Psoas muscle (tissue), 8 donors: ENCODE measurements around the gene USP14. TPM values are rescaled to one million over a fixed set of nuclear protein-coding genes. Genes with fewer than 3 reads are reported as not detected.
"Not testable (repeated sequence)": the region's sequence is repeated elsewhere in the genome, so short reads cannot be mapped to it uniquely, and the experiment has no call there.

Source experiments
- ATAC-seq, 4 donors: fragments of 200-7000 bp; cut with Tn5 transposase; one replicate each; pipeline ENCODE4 v1.9.1; 2020; ENCODE audit warnings: moderate library complexity in 3 of 4, mild to moderate bottlenecking in 2 of 4
- DNase-seq, 2 donors: peaks; one replicate each; pipeline ENCODE4 v3.0.0-alpha.2; 2020
- H3K27ac ChIP-seq: fragments of 200-600 bp; one replicate; pipeline ENCODE4 v1.8.0; 2022
- H3K27me3 ChIP-seq, 3 donors: fragments of 200-600 bp in 1 of 3; one replicate each; pipeline versions ENCODE4 v1.6.1 to v1.8.0; 2013 to 2022; ENCODE audit warnings: low read length in 2 of 3, mild to moderate bottlenecking in 2 of 3, moderate library complexity in 1 of 3; ENCODE audit not compliant: insufficient read depth in 3 of 3
- H3K36me3 ChIP-seq, 2 donors: fragments of 200-600 bp in 1 of 2; one replicate each; pipeline versions ENCODE4 v1.6.1 to v1.8.0; 2013 to 2022; ENCODE audit warnings: low read depth in 1 of 2, mild to moderate bottlenecking in 1 of 2, moderate library complexity in 1 of 2; ENCODE audit not compliant: insufficient read depth in 1 of 2
- H3K4me1 ChIP-seq: fragments of 200-600 bp; one replicate; pipeline ENCODE4 v1.8.0; 2022
- H3K4me3 ChIP-seq: fragments of 200-600 bp; one replicate; pipeline ENCODE4 v1.8.0; 2022; ENCODE audit warnings: mild to moderate bottlenecking
- H3K9me3 ChIP-seq: fragments of 200-600 bp; one replicate; pipeline ENCODE4 v1.8.0; 2022
- CTCF ChIP-seq: fragments of 200-600 bp; IDR thresholded peaks from one replicate; pipeline ENCODE4 v1.8.0; 2022; ENCODE audit warnings: antibody characterized with exemption
- WGBS, 3 donors: extraction: QIAGEN DNeasy Blood & Tissue Kit; methylation state at CpG; one replicate each; pipeline versions ENCODE4 v1.1.6 to v1.1.7; 2013; 5-methylcytosine and 5-hydroxymethylcytosine counted together
- intact Hi-C, 2 donors: fragments of 100-400 bp; cut with DNase I; formaldehyde crosslinking; loops; one replicate each; pipeline versions ENCODE4 v1.11.0 to v1.14.2; 2022
- polyA plus RNA-seq, 3 donors: library from polyadenylated mRNA; stranded (reverse); fragments of 200-250 nt; gene quantifications; one replicate each; pipeline ENCODE4 v1.2.3, GENCODE V29; 2013
- total RNA-seq, 4 donors: library from RNA; stranded (reverse); fragmentation: NEBNext Ultra II Directional in 2 of 4; extraction: Animal tissue kit (Norgen Biotek cat#: 25700) in 2 of 4; gene quantifications; one replicate each; pipeline versions ENCODE4 v1.2.1 to v1.2.4, GENCODE V29; 2021 to 2023
- donor health status: healthy with polysubstance abuse.
- donor health status: DM: no; HTN: no; CAD: no; lungs with moderate emphysema.
- donor health status: Bipolar disorder and iron deficiency.
- donor health status: healthy.
- donor health status: DM: yes; HTN: yes; CAD: no.
- donor health status: DM: no; HTN: no; CAD: no.
- donor health status: DM: no; HTN: no; CAD: no.
- donor health status: DM: yes; HTN: yes; CAD: no.

The USP14 gene
- total and polyA plus RNA-seq, 7 donors, result 40.7 to 166 (median 73.5) TPM

GRCh38 chr18:137327-137726 is 21.0 kb upstream of the USP14 start:
- Histone ChIP-seq H3K27ac (no peak overlapping the region), H3K4me1 (no peaks in the 10 kb centered on the region), H3K4me3 (no peak overlapping the region), H3K9me3 (no peaks in the 10 kb centered on the region), H3K27me3 (no peaks in the 10 kb centered on the region), H3K36me3 (no peaks in the 10 kb centered on the region)
- ATAC-seq (no peak), DNase-seq (no peak)
- no peak for TF ChIP-seq CTCF
- WGBS, 3 donors, result 72 to 73% (median 73%) methylated on average over 5 of the region's 5 CpGs
- intact Hi-C loops, result no loop called here

GRCh38 chr18:140670-141266 is 17.6 kb upstream of the USP14 start:
- H3K27me3 ChIP-seq, result no peaks in the 10 kb centered on the region
- TF ChIP-seq CTCF, result no peak
- H3K9me3 ChIP-seq, result no peaks in the 10 kb centered on the region
- H3K36me3 ChIP-seq, result no peaks in the 10 kb centered on the region
- no peak overlapping the region for H3K27ac ChIP-seq
- intact Hi-C loops, result no loop called here
- ATAC-seq, result no peak
- H3K4me1 ChIP-seq, result no peaks in the 10 kb centered on the region
- no peak overlapping the region for H3K4me3 ChIP-seq
- DNase-seq, result no peak
- 76 to 82% (median 80%) methylated on average over 7 of the region's 7 CpGs for WGBS, 3 donors

GRCh38 chr18:142624-143296 is 15.6 kb upstream of the USP14 start:
- H3K36me3 ChIP-seq, ATAC-seq, DNase-seq, H3K4me1 ChIP-seq, H3K9me3 ChIP-seq, intact Hi-C loops, H3K4me3 ChIP-seq, H3K27ac ChIP-seq, H3K27me3 ChIP-seq: not testable (repeated sequence)
- WGBS, 3 donors, result 78 to 84% (median 78%) methylated on average over 7 of the region's 7 CpGs

- no peak overlapping the region for H3K4me3 ChIP-seq
- H3K4me1 ChIP-seq, result no peaks in the 10 kb centered on the region
- DNase-seq (no peak), ATAC-seq (no peak)
- H3K27ac ChIP-seq, result no peak overlapping the region
- no peaks in the 10 kb centered on the region for H3K36me3 ChIP-seq
- no peak for TF ChIP-seq CTCF
- WGBS, 3 donors, result 77 to 81% (median 79%) methylated on average over 6 of the region's 6 CpGs
- no peaks in the 10 kb centered on the region for H3K9me3 ChIP-seq
- intact Hi-C loops, result no loop called here
- peaks cover 0 to 9% (median 0%) of the 10 kb centered on the region in 3 donors for H3K27me3 ChIP-seq
Measured at GRCh38 chr18:148841-149240, 9.5 kb upstream of the USP14 start.

GRCh38 chr18:154151-154550 is 4.2 kb upstream of the USP14 start:
- intact Hi-C loops, result no loop called here
- no peak for DNase-seq
- H3K36me3 ChIP-seq, result no peaks in the 10 kb centered on the region
- H3K9me3 ChIP-seq, result no peaks in the 10 kb centered on the region
- no peak for ATAC-seq
- H3K27ac ChIP-seq, result no peak overlapping the region
- H3K4me3 ChIP-seq, result no peak overlapping the region
- peaks cover 0 to under 1% (median 0%) of the 10 kb centered on the region in 3 donors for H3K27me3 ChIP-seq
- WGBS, 3 donors, result 71 to 77% (median 72%) methylated on average over 7 of the region's 7 CpGs
- H3K4me1 ChIP-seq, result no peaks in the 10 kb centered on the region
- no peak for TF ChIP-seq CTCF
